H1 (cell line): Measurements from ENCODE around the gene AP2A1. TPM values are rescaled to one million over a fixed set of nuclear protein-coding genes. Genes with fewer than 3 reads are reported as not detected.

Experiments used
- CTCF ChIA-PET: fragments of 300-600 bp; sonication (Branson Sonifier 250); formaldehyde crosslinking; loops from one replicate; lab custom pipeline; 2021; ENCODE audit not compliant: partially characterized antibody; lab: Charles Lee
- POLR2A ChIA-PET: fragments of 300-600 bp; sonication (Branson Sonifier 250); formaldehyde crosslinking; loops from one replicate; lab custom pipeline; 2021; ENCODE audit warnings: inconsistent platforms; ENCODE audit not compliant: partially characterized antibody; lab: Charles Lee
- DNase-seq, 2 experiments: peaks; one replicate each; pipeline versions ENCODE4 v3.0.0 to v3.0.0-alpha.2; 2010 to 2022; ENCODE audit warnings: low spot score in 2 of 2, low read depth in 1 of 2, mixed read lengths in 1 of 2
- FAIRE-seq: peaks from 2 replicates; lab custom pipeline; 2011; peaks lifted over from hg19 to GRCh38; lab: Jason Lieb, UNC
- H2AFZ ChIP-seq: 2 replicates; pipeline ENCODE4 v1.8.1; 2012; ENCODE audit warnings: low read length, inconsistent platforms
- H2AK5ac ChIP-seq: 2 replicates; pipeline ENCODE4 v1.6.1; 2013; ENCODE audit warnings: low read depth, low read length
- H2BK120ac ChIP-seq: replicated peaks from 2 replicates; pipeline ENCODE3; 2013; ENCODE audit warnings: low read depth, low read length, inconsistent platforms
- H2BK12ac ChIP-seq: 2 replicates; pipeline ENCODE4 v1.6.1; 2013; ENCODE audit warnings: low read depth, low read length
- H2BK15ac ChIP-seq: 2 replicates; pipeline ENCODE4 v1.6.1; 2013; ENCODE audit warnings: low read length
- H2BK20ac ChIP-seq: 2 replicates; pipeline ENCODE4 v1.6.1; 2013; ENCODE audit warnings: low read length
- H2BK5ac ChIP-seq: 2 replicates; pipeline ENCODE4 v1.6.1; 2013; ENCODE audit warnings: low read depth, low read length
- H3K14ac ChIP-seq: 2 replicates; pipeline ENCODE4 v1.6.1; 2013; ENCODE audit warnings: inconsistent platforms; ENCODE audit not compliant: insufficient read length
- H3K18ac ChIP-seq: 2 replicates; pipeline ENCODE4 v1.6.1; 2013; ENCODE audit warnings: low read length; ENCODE audit errors: extremely low read depth
- H3K23ac ChIP-seq: 2 replicates; pipeline ENCODE4 v1.6.1; 2013; ENCODE audit warnings: inconsistent platforms; ENCODE audit not compliant: insufficient read length
- H3K23me2 ChIP-seq: 2 replicates; pipeline ENCODE4 v1.6.1; 2013; ENCODE audit warnings: low read depth, low read length
- H3K27ac ChIP-seq: 2 replicates; pipeline ENCODE4 v1.6.1; 2011; ENCODE audit warnings: low read depth, low read length, inconsistent platforms
- H3K27me3 ChIP-seq, 4 experiments: replicated peaks in 1 of 4; 1 replicate in 1 of 4; 2 replicates in 3 of 4; pipeline versions ENCODE4 v1.6.1 to v1.8.1; 2011 to 2013; ENCODE audit warnings: low read length in 3 of 4, mild to moderate bottlenecking in 3 of 4, inconsistent platforms in 2 of 4, mixed read lengths in 2 of 4, moderate library complexity in 1 of 4; ENCODE audit not compliant: control insufficient read depth in 3 of 4, insufficient read depth in 3 of 4; ENCODE audit errors: extremely low read depth in 1 of 4
- H3K36me3 ChIP-seq, 4 experiments: 2 replicates each; pipeline versions ENCODE4 v1.6.1 to v1.8.1; 2011 to 2013; ENCODE audit warnings: mild to moderate bottlenecking in 4 of 4, low read length in 3 of 4, moderate library complexity in 2 of 4, control low read depth in 1 of 4, inconsistent platforms in 1 of 4; ENCODE audit not compliant: insufficient read depth in 4 of 4, control insufficient read depth in 2 of 4
- H3K4ac ChIP-seq: replicated peaks from 2 replicates; pipeline ENCODE3; 2013; ENCODE audit warnings: low read length, low read depth, mixed read lengths, inconsistent platforms; ENCODE audit not compliant: insufficient read length
- H3K4me1 ChIP-seq, 4 experiments: replicated peaks in 1 of 4; 1 replicate in 1 of 4; 2 replicates in 3 of 4; pipeline versions ENCODE4 v1.6.1 to v1.8.1; 2011 to 2013; ENCODE audit warnings: low read length in 3 of 4, inconsistent platforms in 2 of 4, mixed read lengths in 1 of 4; ENCODE audit not compliant: insufficient read depth in 4 of 4, control insufficient read depth in 3 of 4
- H3K4me2 ChIP-seq, 2 experiments: 2 replicates each; pipeline versions ENCODE4 v1.6.1 to v1.8.1; 2011 to 2013; ENCODE audit warnings: low read depth in 2 of 2, low read length in 2 of 2, control low read depth in 1 of 2, inconsistent platforms in 1 of 2, mild to moderate bottlenecking in 1 of 2; ENCODE audit not compliant: insufficient read depth in 1 of 2
- H3K4me3 ChIP-seq, 4 experiments: fragments of 200-600, 300-600 bp in 1 of 4; sonication (generic), shearing (Covaris generic), sonication (Bioruptor Twin) in 1 of 4; 2 replicates each; pipeline versions ENCODE4 v1.5.1 to v1.8.1; 2011 to 2016; ENCODE audit warnings: low read length in 4 of 4, low read depth in 3 of 4, control low read depth in 2 of 4, inconsistent platforms in 2 of 4, mild to moderate bottlenecking in 2 of 4, mixed read lengths in 1 of 4, moderate library complexity in 1 of 4; ENCODE audit not compliant: insufficient read depth in 2 of 4; ENCODE audit errors: extremely low read depth in 1 of 4
- H3K56ac ChIP-seq: replicated peaks from 2 replicates; pipeline ENCODE3; 2013; ENCODE audit warnings: low read depth, mild to moderate bottlenecking, mixed read lengths, low read length, inconsistent platforms; ENCODE audit not compliant: insufficient read length
- H3K79me1 ChIP-seq: 2 replicates; pipeline ENCODE4 v1.6.1; 2013; ENCODE audit warnings: low read depth, low read length, control low read depth
- H3K79me2 ChIP-seq, 2 experiments: 2 replicates each; pipeline versions ENCODE4 v1.6.1 to v1.8.1; 2012 to 2013; ENCODE audit warnings: low read length in 2 of 2, mild to moderate bottlenecking in 2 of 2, inconsistent platforms in 1 of 2; ENCODE audit not compliant: insufficient read depth in 2 of 2, control insufficient read depth in 1 of 2
- H3K9ac ChIP-seq, 4 experiments: replicated peaks in 1 of 4; 1 replicate in 1 of 4; 2 replicates in 3 of 4; pipeline versions ENCODE4 v1.6.1 to v1.8.1; 2011 to 2013; ENCODE audit warnings: low read depth in 3 of 4, low read length in 3 of 4, control low read depth in 2 of 4, mild to moderate bottlenecking in 2 of 4, moderate library complexity in 2 of 4, inconsistent platforms in 1 of 4; ENCODE audit errors: extremely low read depth in 1 of 4
- H3K9me3 ChIP-seq, 2 experiments: 2 replicates each; pipeline versions ENCODE4 v1.6.1 to v1.8.1; 2012 to 2013; ENCODE audit warnings: mild to moderate bottlenecking in 2 of 2, moderate library complexity in 2 of 2, control low read depth in 1 of 2, inconsistent platforms in 1 of 2, low read depth in 1 of 2, low read length in 1 of 2, mixed read lengths in 1 of 2; ENCODE audit not compliant: insufficient read depth in 2 of 2
- H4K20me1 ChIP-seq, 2 experiments: replicated peaks in 1 of 2; 2 replicates each; pipeline versions ENCODE3 to v1.8.1; 2011 to 2013; ENCODE audit warnings: inconsistent platforms in 2 of 2, low read length in 2 of 2, mild to moderate bottlenecking in 1 of 2; ENCODE audit not compliant: insufficient read depth in 2 of 2, control insufficient read depth in 1 of 2
- H4K5ac ChIP-seq: 2 replicates; pipeline ENCODE4 v1.6.1; 2013; ENCODE audit warnings: low read length, low read depth, mixed read lengths, inconsistent platforms; ENCODE audit not compliant: insufficient read length
- H4K8ac ChIP-seq: 2 replicates; pipeline ENCODE4 v1.8.0; 2013; ENCODE audit warnings: mild to moderate bottlenecking, moderate library complexity, low read length, inconsistent platforms; ENCODE audit not compliant: insufficient read depth; ENCODE audit errors: extremely low read depth
- H4K91ac ChIP-seq: replicated peaks from 2 replicates; pipeline ENCODE3; 2013; ENCODE audit warnings: low read length, mixed read lengths, inconsistent platforms; ENCODE audit not compliant: insufficient read length
- BACH1 ChIP-seq: IDR thresholded peaks from 2 replicates; pipeline ENCODE4 v1.6.1; 2012; ENCODE audit warnings: low read length, improper control_type of control experiment
- CREB1 ChIP-seq: IDR thresholded peaks from 2 replicates; pipeline ENCODE4 v1.6.1; 2012; ENCODE audit warnings: inconsistent platforms
- GABPA ChIP-seq: IDR thresholded peaks from 2 replicates; pipeline ENCODE4 v1.6.1; 2011; ENCODE audit warnings: mild to moderate bottlenecking, low read length, moderate library complexity, borderline replicate concordance; ENCODE audit not compliant: insufficient read depth
- KDM1A ChIP-seq: fragments of 200-600, 300-600 bp; sonication (generic); IDR thresholded peaks from 2 replicates; pipeline ENCODE4 v1.7.1; 2016; ENCODE audit warnings: mild to moderate bottlenecking, low read length, borderline replicate concordance
- POLR2AphosphoS5 ChIP-seq: IDR thresholded peaks from 2 replicates; pipeline ENCODE4 v1.6.1; 2011; ENCODE audit warnings: low read depth, low read length
- RAD21 ChIP-seq, 2 experiments: IDR thresholded peaks in 1 of 2; conservative IDR thresholded peaks in 1 of 2; 2 replicates each; pipeline ENCODE4 v1.6.1; 2011; ENCODE audit warnings: low read depth in 2 of 2, low read length in 2 of 2, improper control_type of control experiment in 1 of 2, inconsistent platforms in 1 of 2, mild to moderate bottlenecking in 1 of 2, moderate library complexity in 1 of 2
- WGBS, 2 experiments: shearing (Covaris generic) in 1 of 2; methylation state at CpG; one replicate each; pipeline versions ENCODE4 v1.1.6 to v1.1.7; 2013 to 2015; ENCODE audit warnings: low lambda C conversion rate in 2 of 2, mixed read lengths in 2 of 2, inconsistent platforms in 1 of 2, low coverage in 1 of 2, missing lambda C conversion rate in 1 of 2; ENCODE audit not compliant: insufficient replicate concordance in 2 of 2, insufficient coverage in 1 of 2, insufficient read length in 1 of 2; ENCODE audit errors: extremely low coverage in 1 of 2, missing lambda C conversion rate in 1 of 2; 5-methylcytosine and 5-hydroxymethylcytosine counted together
- polyA plus RNA-seq, 7 experiments: library from polyadenylated mRNA; depleted of rRNA in 3 of 7; stranded (reverse) in 5 of 7; unstranded in 2 of 7; fragments of >200 nt in 5 of 7; fragments of 200-250 nt in 2 of 7; gene quantifications; 1 replicate in 5 of 7; 2 replicates in 1 of 7; 4 replicates in 1 of 7; pipeline versions ENCODE4 v1.2.1 to v1.2.3, GENCODE V29; 2011 to 2013; ENCODE audit warnings: missing spikeins in 2 of 7, mixed read lengths in 2 of 7
- total RNA-seq: library from RNA; stranded (reverse); fragmentation: NEBNext Ultra II Directional; extraction: Animal tissue kit (Norgen Biotek cat#: 25700); gene quantifications from 2 replicates; pipeline ENCODE4 v1.2.1, GENCODE V29; 2021
- TF ChIP-seq, protein P1 (sequence below), 3 experiments: IDR thresholded peaks; 1 replicate in 2 of 3; 2 replicates in 1 of 3; pipeline versions ENCODE4 v1.5.1 to v1.6.1; 2011; ENCODE audit warnings: low read length in 3 of 3, mild to moderate bottlenecking in 3 of 3, inconsistent platforms in 2 of 3, low read depth in 1 of 3, moderate library complexity in 1 of 3; ENCODE audit not compliant: insufficient read depth in 1 of 3; ENCODE audit errors: control extremely low read depth in 1 of 3

The AP2A1 gene
- total and polyA plus RNA-seq, 2 of the 8 experiments (the other 6 are each of a cell fraction or from before 2014, with no cell fraction given) = 105 to 106 TPM

- H3K56ac ChIP-seq = no peak overlapping the region
- no peak overlapping the region for H2AFZ ChIP-seq
- H3K36me3 ChIP-seq = peaks cover 3 to 32% (median 15%) of the 10 kb centered on the region in 4 experiments; a peak in 7 of 8 replicates
- peaks cover 3% of the 10 kb centered on the region for H3K79me1 ChIP-seq
- WGBS, 2 experiments = 86% methylated on average over 9 of the region's 9 CpGs; no CpG with 5 or more reads in 1 of the 2 experiments
- no peak overlapping the region for H2BK20ac ChIP-seq
- H3K23me2 ChIP-seq = no peaks in the 10 kb centered on the region
- H4K8ac ChIP-seq = no peak overlapping the region
- H3K18ac ChIP-seq = no peak overlapping the region
- H2BK12ac ChIP-seq = no peak overlapping the region
- no peak overlapping the region for H4K5ac ChIP-seq
- no peaks in the 10 kb centered on the region for H3K4me1 ChIP-seq
- H4K20me1 ChIP-seq = peaks cover 4 to 10% of the 10 kb centered on the region in 2 experiments
- ChIA-PET POLR2A (interaction anchor here (1.0 kb wide), 2 partner anchors 10 to 115 kb away, joined by 3 read pairs; no protein-coding TSS in a partner anchor), CTCF (interaction anchor here (0.8 to 1.1 kb wide), 3 partner anchors 13 to 78 kb away, joined by 3 read pairs; no protein-coding TSS in a partner anchor)
- FAIRE-seq (no peak), DNase-seq (no peak)
- H2BK15ac ChIP-seq = no peak overlapping the region
- no peak overlapping the region for H3K9ac ChIP-seq
- no peak overlapping the region for H3K27ac ChIP-seq
- H3K4ac ChIP-seq = no peak overlapping the region
- no peak for TF ChIP-seq BACH1
- TF ChIP-seq CREB1 = no peak
- TF ChIP-seq, protein P1, sequence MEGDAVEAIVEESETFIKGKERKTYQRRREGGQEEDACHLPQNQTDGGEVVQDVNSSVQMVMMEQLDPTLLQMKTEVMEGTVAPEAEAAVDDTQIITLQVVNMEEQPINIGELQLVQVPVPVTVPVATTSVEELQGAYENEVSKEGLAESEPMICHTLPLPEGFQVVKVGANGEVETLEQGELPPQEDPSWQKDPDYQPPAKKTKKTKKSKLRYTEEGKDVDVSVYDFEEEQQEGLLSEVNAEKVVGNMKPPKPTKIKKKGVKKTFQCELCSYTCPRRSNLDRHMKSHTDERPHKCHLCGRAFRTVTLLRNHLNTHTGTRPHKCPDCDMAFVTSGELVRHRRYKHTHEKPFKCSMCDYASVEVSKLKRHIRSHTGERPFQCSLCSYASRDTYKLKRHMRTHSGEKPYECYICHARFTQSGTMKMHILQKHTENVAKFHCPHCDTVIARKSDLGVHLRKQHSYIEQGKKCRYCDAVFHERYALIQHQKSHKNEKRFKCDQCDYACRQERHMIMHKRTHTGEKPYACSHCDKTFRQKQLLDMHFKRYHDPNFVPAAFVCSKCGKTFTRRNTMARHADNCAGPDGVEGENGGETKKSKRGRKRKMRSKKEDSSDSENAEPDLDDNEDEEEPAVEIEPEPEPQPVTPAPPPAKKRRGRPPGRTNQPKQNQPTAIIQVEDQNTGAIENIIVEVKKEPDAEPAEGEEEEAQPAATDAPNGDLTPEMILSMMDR (IDR thresholded peaks at IDR 0.05; ENCODE audit: control extremely low read depth in 1 of 3, insufficient read depth in 1 of 3, low read depth in 1 of 3, low read length in 3 of 3) = no peak
- TF ChIP-seq POLR2AphosphoS5 = no peak
- no peak for TF ChIP-seq KDM1A
- no peak for TF ChIP-seq RAD21 (IDR thresholded peaks at IDR 0.05 in 1 of 2, conservative IDR thresholded peaks at IDR 0.05 in 1 of 2; ENCODE audit: low read depth in 2 of 2, low read length in 2 of 2)
- no peak for TF ChIP-seq GABPA
- H2BK120ac ChIP-seq = no peak overlapping the region
- H4K91ac ChIP-seq = no peak overlapping the region
- no peak overlapping the region for H3K23ac ChIP-seq
- H3K14ac ChIP-seq = no peak overlapping the region
- H2BK5ac ChIP-seq = no peak overlapping the region
- H3K4me3 ChIP-seq = no peak overlapping the region
- H3K27me3 ChIP-seq = no peaks in the 10 kb centered on the region
- H3K9me3 ChIP-seq = no peaks in the 10 kb centered on the region
- no peak overlapping the region for H3K4me2 ChIP-seq
- no peaks in the 10 kb centered on the region; a peak in 1 of 4 replicates for H3K79me2 ChIP-seq
- H2AK5ac ChIP-seq = no peak overlapping the region
Observed at GRCh38 chr19:49790866-49791265, 24.1 kb downstream of the AP2A1 start.
